CD4-positive, alpha-beta memory T cell (primary cell): ENCODE results near the gene TEKTIP1. TPM values are rescaled to one million over a fixed set of nuclear protein-coding genes. Genes with fewer than 3 reads are reported as not detected.
"Not testable (repeated sequence)": the region's sequence is repeated elsewhere in the genome, so short reads cannot be mapped to it uniquely, and the experiment has no call there.

Experiments used
- CTCF ChIA-PET: fragments of 350-600 bp; sonication (Branson Sonifier 250); formaldehyde crosslinking; loops from one replicate; lab custom pipeline; 2021; ENCODE audit warnings: inconsistent platforms; ENCODE audit not compliant: partially characterized antibody; lab: Charles Lee
- POLR2A ChIA-PET: fragments of 350-600 bp; sonication (Branson Sonifier 250); formaldehyde crosslinking; loops from one replicate; lab custom pipeline; 2021; ENCODE audit not compliant: partially characterized antibody; lab: Charles Lee
- DNase-seq, 5 donors: peaks; one replicate each; pipeline versions ENCODE4 v3.0.0 to v3.0.0-alpha.2; 2020 to 2022; ENCODE audit warnings: mixed read lengths in 1 of 5
- H3K27ac ChIP-seq: one replicate; pipeline ENCODE4 v1.7.0; 2013; ENCODE audit warnings: low read depth, low read length
- H3K27me3 ChIP-seq: 2 replicates; pipeline ENCODE4 v1.7.0; 2013; ENCODE audit warnings: mild to moderate bottlenecking, low read length, moderate library complexity; ENCODE audit not compliant: insufficient read depth
- H3K36me3 ChIP-seq: 2 replicates; pipeline ENCODE4 v1.7.0; 2013; ENCODE audit warnings: mild to moderate bottlenecking, low read length, moderate library complexity; ENCODE audit not compliant: insufficient read depth
- H3K4me1 ChIP-seq: 2 replicates; pipeline ENCODE4 v1.7.0; 2013; ENCODE audit warnings: mild to moderate bottlenecking, low read length, moderate library complexity; ENCODE audit not compliant: insufficient read depth
- H3K4me3 ChIP-seq, 2 donors: one replicate each; pipeline ENCODE4 v1.7.0; 2013; ENCODE audit warnings: low read length in 2 of 2, mild to moderate bottlenecking in 1 of 2
- H3K9me3 ChIP-seq, 2 donors: one replicate each; pipeline ENCODE4 v1.7.0; 2013; ENCODE audit warnings: low read length in 2 of 2, control low read depth in 1 of 2; ENCODE audit not compliant: control insufficient read depth in 1 of 2
- H3K27ac Mint-ChIP-seq, 7 donors: one replicate each; pipeline ENCODE4 v1.8.0; 2020 to 2021; ENCODE audit warnings: mixed read lengths in 7 of 7, mild to moderate bottlenecking in 6 of 7, inconsistent platforms in 3 of 7, moderate library complexity in 3 of 7
- H3K27me3 Mint-ChIP-seq, 2 donors: one replicate each; pipeline ENCODE4 v1.8.0; 2020 to 2021; ENCODE audit warnings: mixed read lengths in 2 of 2
- H3K36me3 Mint-ChIP-seq, 2 donors: one replicate each; pipeline ENCODE4 v1.8.0; 2020 to 2021; ENCODE audit warnings: mixed read lengths in 2 of 2, inconsistent platforms in 1 of 2, mild to moderate bottlenecking in 1 of 2
- H3K4me1 Mint-ChIP-seq, 4 donors: one replicate each; pipeline ENCODE4 v1.8.0; 2020 to 2021; ENCODE audit warnings: mixed read lengths in 4 of 4, mild to moderate bottlenecking in 1 of 4
- H3K4me3 Mint-ChIP-seq, 8 donors: one replicate each; pipeline ENCODE4 v1.8.0; 2020 to 2021; ENCODE audit warnings: mixed read lengths in 8 of 8, mild to moderate bottlenecking in 7 of 8, moderate library complexity in 6 of 8, inconsistent platforms in 3 of 8
- H3K9me3 Mint-ChIP-seq, 8 donors: one replicate each; pipeline ENCODE4 v1.8.0; 2020 to 2021; ENCODE audit warnings: mixed read lengths in 8 of 8, mild to moderate bottlenecking in 5 of 8, inconsistent platforms in 3 of 8, moderate library complexity in 1 of 8
- intact Hi-C: fragments of 100-400 bp; cut with micrococcal nuclease; formaldehyde crosslinking; loops from one replicate; pipeline ENCODE4 v1.15.1; 2023
- polyA plus RNA-seq, 2 donors: library from polyadenylated mRNA; unstranded; fragments of 300-500 nt; fragmentation: Illumina TruSeq; gene quantifications; one replicate each; pipeline ENCODE4 v1.2.3, GENCODE V29; 2021
- total RNA-seq, 2 experiments: library from RNA; stranded (reverse); gene quantifications; one replicate each; pipeline ENCODE4 v1.2.3, GENCODE V29; 2021

TEKTIP1 gene
- total and polyA plus RNA-seq, 4 experiments from 2014 or later = 0.55 to 10.6 (median 8.1) TPM; not detected in 1

GRCh38 chr19:3584036-3584802 lies 45.2 kb downstream of the TEKTIP1 start:
- H3K27me3 Mint-ChIP-seq, H3K27ac Mint-ChIP-seq, POLR2A ChIA-PET, H3K36me3 Mint-ChIP-seq, H3K9me3 ChIP-seq, H3K27ac ChIP-seq, H3K36me3 ChIP-seq, intact Hi-C loops, H3K4me3 ChIP-seq, H3K9me3 Mint-ChIP-seq, H3K4me1 Mint-ChIP-seq, H3K27me3 ChIP-seq, DNase-seq, H3K4me1 ChIP-seq: not testable (repeated sequence)
- peak overlapping the region in 1 of 8 donors; percentile 25 for H3K4me3 Mint-ChIP-seq
- CTCF ChIA-PET = interaction anchor here (2.4 to 3.0 kb wide), 4 partner anchors 10 to 38 kb away, joined by 9 to 12 read pairs (median 10); partner anchors contain the start of gene MFSD12

- DNase-seq = no peak
- no peaks in the 10 kb centered on the region for H3K9me3 Mint-ChIP-seq
- H3K4me1 Mint-ChIP-seq = no peaks in the 10 kb centered on the region
- Histone ChIP-seq H3K4me3 (peak within 1 kb of the TSS in 1 of 2 donors; percentile 38), H3K4me1 (peaks cover 6% of the 10 kb centered on the region), H3K27ac (no peak within 1 kb of the TSS), H3K27me3 (no peaks in the 10 kb centered on the region), H3K9me3 (no peaks in the 10 kb centered on the region), H3K36me3 (no peaks in the 10 kb centered on the region)
- intact Hi-C loops = loop anchor here (5.0 kb wide), 1 partner anchor 38 kb away; no protein-coding TSS in a partner anchor
- no peaks in the 10 kb centered on the region for H3K36me3 Mint-ChIP-seq
- ChIA-PET CTCF (interaction anchor here (0.5 to 3.0 kb wide), 9 partner anchors 11 to 1160 kb away, joined by 3 to 12 read pairs (median 8); partner anchors contain the start of gene MFSD12), POLR2A (interaction anchor here (1.1 to 1.5 kb wide), 3 partner anchors 29 to 42 kb away, joined by 3 to 7 read pairs (median 7); no protein-coding TSS in a partner anchor)
- peak within 1 kb of the TSS in 1 of 7 donors; percentile 43 for H3K27ac Mint-ChIP-seq
- no peaks in the 10 kb centered on the region for H3K27me3 Mint-ChIP-seq
- H3K4me3 Mint-ChIP-seq = peak within 1 kb of the TSS in 6 of 8 donors; percentile 29 to 59 (median 46)
These were observed 46.5 kb downstream of the TEKTIP1 start, which contains the start of gene GIPC3 for GRCh38 chr19:3585301-3586126. Gene GIPC3, plus strand, starts transcription at chr19:3585478. Its CDS starts 120 bp downstream, at chr19:3585598.

GRCh38 chr19:3586127-3586626 lies 47.2 kb downstream of the TEKTIP1 start:
- Mint-ChIP-seq H3K36me3 (no peaks in the 10 kb centered on the region), H3K27me3 (no peaks in the 10 kb centered on the region), H3K4me3 (peak overlapping the region in 6 of 8 donors; percentile 29 to 59 (median 46)), H3K4me1 (no peaks in the 10 kb centered on the region), H3K27ac (peak overlapping the region in 1 of 7 donors; percentile 43), H3K9me3 (no peaks in the 10 kb centered on the region)
- no peaks in the 10 kb centered on the region for H3K27me3 ChIP-seq
- ChIA-PET CTCF (interaction anchor here (0.5 to 3.0 kb wide), 8 partner anchors 11 to 1160 kb away, joined by 3 to 12 read pairs (median 8); partner anchors contain the start of gene MFSD12), POLR2A (interaction anchor here (1.1 to 1.5 kb wide), 3 partner anchors 30 to 41 kb away, joined by 3 to 7 read pairs (median 7); no protein-coding TSS in a partner anchor)
- H3K36me3 ChIP-seq = no peaks in the 10 kb centered on the region
- DNase-seq = peak in 3 of 5 donors; percentile 21 to 33 (median 29)
- H3K4me3 ChIP-seq = peak overlapping the region in 1 of 2 donors; percentile 38
- intact Hi-C loops = loop anchor here (5.0 kb wide), 1 partner anchor 39 kb away; no protein-coding TSS in a partner anchor
- no peak overlapping the region for H3K27ac ChIP-seq
- H3K9me3 ChIP-seq = no peaks in the 10 kb centered on the region
- H3K4me1 ChIP-seq = peaks cover 6% of the 10 kb centered on the region

- no peak for DNase-seq
- no peaks in the 10 kb centered on the region for H3K36me3 ChIP-seq
- H3K4me1 Mint-ChIP-seq = no peaks in the 10 kb centered on the region
- no peaks in the 10 kb centered on the region for H3K36me3 Mint-ChIP-seq
- H3K4me1 ChIP-seq = peaks cover 6% of the 10 kb centered on the region
- H3K9me3 ChIP-seq = no peaks in the 10 kb centered on the region
- H3K9me3 Mint-ChIP-seq = no peaks in the 10 kb centered on the region
- H3K27me3 ChIP-seq = no peaks in the 10 kb centered on the region
- no peak overlapping the region for H3K4me3 Mint-ChIP-seq
- ChIA-PET CTCF (interaction anchor here (1.0 to 3.0 kb wide), 5 partner anchors 12 to 33 kb away, joined by 3 to 10 read pairs (median 9); partner anchors contain the start of gene MFSD12), POLR2A (no interaction called here)
- H3K27ac ChIP-seq = no peak overlapping the region
- H3K4me3 ChIP-seq = no peak overlapping the region
- no peak overlapping the region for H3K27ac Mint-ChIP-seq
- intact Hi-C loops = loop anchor here (5.0 kb wide), 1 partner anchor 40 kb away; no protein-coding TSS in a partner anchor
- H3K27me3 Mint-ChIP-seq = no peaks in the 10 kb centered on the region
These were observed 47.9 kb downstream of the TEKTIP1 start for GRCh38 chr19:3586707-3587346.

DNA sequence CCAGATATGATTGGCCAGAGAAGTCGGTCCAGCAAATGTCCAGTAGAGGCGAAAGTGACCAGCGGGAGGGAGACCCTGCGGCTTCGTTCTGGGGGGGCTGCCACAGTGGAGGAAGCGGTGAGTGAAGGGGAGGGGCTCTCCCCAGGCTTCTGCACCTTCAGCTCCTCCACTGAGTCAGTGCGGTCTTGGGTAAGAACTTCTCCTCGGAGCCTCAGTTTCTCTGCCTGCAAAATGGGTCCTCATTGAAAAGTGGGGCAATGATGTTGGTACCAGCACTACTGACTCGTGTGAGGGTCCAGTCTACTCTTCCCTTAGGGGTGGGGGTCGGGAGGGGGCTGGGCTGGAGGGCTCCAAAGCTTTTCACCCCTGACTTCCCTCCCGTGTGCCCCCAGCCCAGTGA lies 50.5 kb downstream of the TEKTIP1 start:
- Histone ChIP-seq H3K36me3 (no peaks in the 10 kb centered on the region), H3K9me3 (no peaks in the 10 kb centered on the region), H3K27ac (no peak overlapping the region), H3K27me3 (no peaks in the 10 kb centered on the region), H3K4me1 (peaks cover 6% of the 10 kb centered on the region), H3K4me3 (no peak overlapping the region)
- CTCF ChIA-PET = no interaction called here
- intact Hi-C loops = loop anchor here (5.0 kb wide), 1 partner anchor 42 kb away; no protein-coding TSS in a partner anchor
- Mint-ChIP-seq H3K36me3 (no peaks in the 10 kb centered on the region), H3K9me3 (no peaks in the 10 kb centered on the region), H3K4me1 (no peaks in the 10 kb centered on the region), H3K27me3 (no peaks in the 10 kb centered on the region), H3K4me3 (no peak overlapping the region), H3K27ac (no peak overlapping the region)
- DNase-seq = no peak
- POLR2A ChIA-PET = no interaction called here

DNA sequence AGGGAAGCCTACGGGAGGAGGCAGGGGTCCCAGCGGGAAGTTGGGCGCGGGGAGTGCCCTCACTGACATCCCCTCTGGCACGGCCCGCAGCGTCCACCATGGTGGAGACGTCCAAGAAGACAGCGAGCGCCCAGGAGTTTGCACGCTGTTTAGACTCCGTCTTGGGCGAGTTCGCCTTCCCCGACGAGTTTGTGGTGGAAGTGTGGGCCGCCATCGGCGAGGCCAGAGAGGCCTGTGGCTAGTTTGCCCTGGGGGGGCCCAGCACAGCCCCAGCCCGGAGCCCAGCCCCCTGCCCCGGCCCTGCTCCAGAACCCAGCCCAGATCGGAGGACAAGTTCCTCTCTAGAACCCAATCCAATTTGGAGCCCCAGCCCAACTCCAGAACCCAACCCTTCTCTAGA lies 51.0 kb downstream of the TEKTIP1 start:
- Mint-ChIP-seq H3K27me3 (no peaks in the 10 kb centered on the region), H3K36me3 (no peaks in the 10 kb centered on the region), H3K4me3 (no peak overlapping the region), H3K27ac (no peak overlapping the region), H3K4me1 (no peaks in the 10 kb centered on the region), H3K9me3 (no peaks in the 10 kb centered on the region)
- CTCF ChIA-PET = interaction anchor here (1.6 kb wide), 1 partner anchor 45 kb away, joined by 8 read pairs; no protein-coding TSS in a partner anchor
- POLR2A ChIA-PET = interaction anchor here (1.4 kb wide), 1 partner anchor 36 kb away, joined by 4 read pairs; no protein-coding TSS in a partner anchor
- no peaks in the 10 kb centered on the region for H3K36me3 ChIP-seq
- H3K27me3 ChIP-seq = no peaks in the 10 kb centered on the region
- no peak overlapping the region for H3K27ac ChIP-seq
- no peak for DNase-seq
- no peak overlapping the region for H3K4me3 ChIP-seq
- peaks cover 6% of the 10 kb centered on the region for H3K4me1 ChIP-seq
- no peaks in the 10 kb centered on the region for H3K9me3 ChIP-seq
- intact Hi-C loops = loop anchor here (5.0 kb wide), 1 partner anchor 43 kb away; no protein-coding TSS in a partner anchor
